Activated T-helper 1 cell treated with anti-CD3 and anti-CD28 coated beads, Interleukin-12 subunit alpha, Interleukin-12 subunit beta, Interleukin-2, Interleukin-4 antibody, amounts not matched to agents 30 ng/mL and 10 ng/mL and 1 ng/mL, durations not matched to agents 14 hours and 24 hours and 36 hours (primary cell): Measurements from ENCODE around the gene MAP2K7. TPM values are rescaled to one million over a fixed set of nuclear protein-coding genes. Genes with fewer than 3 reads are reported as not detected.
A peak's percentile ranks its signal among the peaks of the same experiment; 100 is the strongest.
"Not testable (repeated sequence)": the region's sequence is repeated elsewhere in the genome, so short reads cannot be mapped to it uniquely, and the experiment has no call there.

ENCODE experiments used
- DNase-seq: peaks from one replicate; pipeline ENCODE4 v3.0.0; 2021; ENCODE audit warnings: low spot score
- H3K27ac Mint-ChIP-seq: one replicate; pipeline ENCODE4 v1.8.0; 2021; ENCODE audit warnings: mild to moderate bottlenecking, mixed read lengths
- H3K27me3 Mint-ChIP-seq: one replicate; pipeline ENCODE4 v1.8.0; 2022; ENCODE audit warnings: mild to moderate bottlenecking, moderate library complexity, mixed read lengths; ENCODE audit not compliant: insufficient read depth
- H3K36me3 Mint-ChIP-seq: one replicate; pipeline ENCODE4 v1.8.0; 2021; ENCODE audit warnings: low read depth, mixed read lengths
- H3K4me1 Mint-ChIP-seq: one replicate; pipeline ENCODE4 v1.8.0; 2021; ENCODE audit warnings: low read depth, mixed read lengths
- H3K4me3 Mint-ChIP-seq: one replicate; pipeline ENCODE4 v1.8.0; 2021; ENCODE audit warnings: mild to moderate bottlenecking, moderate library complexity, mixed read lengths
- H3K9me3 Mint-ChIP-seq: one replicate; pipeline ENCODE4 v1.8.0; 2021; ENCODE audit warnings: mixed read lengths
- intact Hi-C: fragments of 100-400 bp; cut with micrococcal nuclease; formaldehyde crosslinking; loops from one replicate; pipeline ENCODE4 v1.15.1; 2024
- total RNA-seq: library from RNA; stranded (reverse); gene quantifications from 2 replicates; pipeline ENCODE4 v1.2.3, GENCODE V29; 2022

Gene MAP2K7
- total RNA-seq = 47.6 and 51.9 TPM in 2 replicates

GRCh38 chr19:7903244-7904073 lies at the start of gene MAP2K7:
MAP2K7 (plus strand) TSS chr19:7903877; CDS start chr19:7903945, 68 bp downstream.
- intact Hi-C loops = loop anchor here (1.0 kb wide), 5 partner anchors 17 to 223 kb away; partner anchors contain the start of genes SNAPC2, TIMM44 and TRAPPC5
- Mint-ChIP-seq H3K4me1 (peaks cover 29% of the 10 kb centered on the region), H3K27me3 (peaks cover 2% of the 10 kb centered on the region), H3K4me3 (peak within 1 kb of the TSS; percentile 90), H3K27ac (peak within 1 kb of the TSS; percentile 94), H3K9me3 (no peaks in the 10 kb centered on the region), H3K36me3 (peaks cover 9% of the 10 kb centered on the region)
- peak; percentile 100 for DNase-seq

- Mint-ChIP-seq H3K9me3 (no peaks in the 10 kb centered on the region), H3K27ac (no peak overlapping the region), H3K4me3 (no peak overlapping the region), H3K4me1 (no peaks in the 10 kb centered on the region), H3K27me3 (no peaks in the 10 kb centered on the region), H3K36me3 (no peaks in the 10 kb centered on the region)
- DNase-seq = no peak
- intact Hi-C loops = no loop called here
These were observed 48.1 kb upstream of the MAP2K7 start for GRCh38 chr19:7855426-7856108.

- intact Hi-C loops = no loop called here
- H3K36me3 Mint-ChIP-seq = no peaks in the 10 kb centered on the region
- no peak overlapping the region for H3K27ac Mint-ChIP-seq
- H3K9me3 Mint-ChIP-seq = no peaks in the 10 kb centered on the region
- H3K4me3 Mint-ChIP-seq = no peak overlapping the region
- H3K27me3 Mint-ChIP-seq = peaks cover 3% of the 10 kb centered on the region
- DNase-seq = no peak
- H3K4me1 Mint-ChIP-seq = no peaks in the 10 kb centered on the region
These were observed 47.5 kb upstream of the MAP2K7 start for GRCh38 chr19:7856109-7856591.

GRCh38 chr19:7856679-7857663 lies 46.7 kb upstream of the MAP2K7 start:
- no peak overlapping the region for H3K4me3 Mint-ChIP-seq
- no peak overlapping the region for H3K27ac Mint-ChIP-seq
- H3K27me3 Mint-ChIP-seq = peaks cover 3% of the 10 kb centered on the region
- DNase-seq = no peak
- H3K36me3 Mint-ChIP-seq = no peaks in the 10 kb centered on the region
- H3K9me3 Mint-ChIP-seq = no peaks in the 10 kb centered on the region
- H3K4me1 Mint-ChIP-seq = no peaks in the 10 kb centered on the region
- intact Hi-C loops = no loop called here

- Mint-ChIP-seq H3K9me3 (no peaks in the 10 kb centered on the region), H3K27ac (no peak overlapping the region), H3K27me3 (peaks cover 5% of the 10 kb centered on the region), H3K4me3 (no peak overlapping the region), H3K4me1 (no peaks in the 10 kb centered on the region), H3K36me3 (no peaks in the 10 kb centered on the region)
- intact Hi-C loops = no loop called here
- no peak for DNase-seq
These were observed 46.0 kb upstream of the MAP2K7 start for GRCh38 chr19:7857727-7858108.

- no peak for DNase-seq
These were observed 45.4 kb upstream of the MAP2K7 start for GRCh38 chr19:7858109-7858770.

GRCh38 chr19:7859087-7859486 lies 44.6 kb upstream of the MAP2K7 start:
- H3K36me3 Mint-ChIP-seq, H3K9me3 Mint-ChIP-seq, intact Hi-C loops, DNase-seq, H3K27ac Mint-ChIP-seq, H3K27me3 Mint-ChIP-seq, H3K4me1 Mint-ChIP-seq, H3K4me3 Mint-ChIP-seq: not testable (repeated sequence)

More at GRCh38 chr19:7858109-7858770, 45.4 kb upstream of the MAP2K7 start:
- H3K4me1 Mint-ChIP-seq = no peaks in the 10 kb centered on the region
- intact Hi-C loops = no loop called here
- no peaks in the 10 kb centered on the region for H3K36me3 Mint-ChIP-seq
- no peak overlapping the region for H3K27ac Mint-ChIP-seq
- H3K4me3 Mint-ChIP-seq = no peak overlapping the region
- no peaks in the 10 kb centered on the region for H3K9me3 Mint-ChIP-seq
- H3K27me3 Mint-ChIP-seq = peaks cover 5% of the 10 kb centered on the region

- DNase-seq = no peak
- Mint-ChIP-seq H3K27me3 (peaks cover 18% of the 10 kb centered on the region), H3K9me3 (no peaks in the 10 kb centered on the region), H3K4me3 (no peak overlapping the region), H3K27ac (no peak overlapping the region), H3K4me1 (peaks cover 2% of the 10 kb centered on the region), H3K36me3 (no peaks in the 10 kb centered on the region)
- intact Hi-C loops = no loop called here
These were observed 43.6 kb upstream of the MAP2K7 start for GRCh38 chr19:7859831-7860713.

GRCh38 chr19:7860714-7861618 lies 42.7 kb upstream of the MAP2K7 start:
- Mint-ChIP-seq H3K27ac (no peak overlapping the region), H3K27me3 (peaks cover 20% of the 10 kb centered on the region), H3K4me3 (no peak overlapping the region), H3K9me3 (no peaks in the 10 kb centered on the region), H3K4me1 (peaks cover 7% of the 10 kb centered on the region), H3K36me3 (no peaks in the 10 kb centered on the region)
- no peak for DNase-seq
- intact Hi-C loops = no loop called here

GRCh38 chr19:7861619-7862412 lies 41.9 kb upstream of the MAP2K7 start:
- H3K4me3 Mint-ChIP-seq = peak overlapping the region; percentile 33
- H3K27me3 Mint-ChIP-seq = peaks cover 20% of the 10 kb centered on the region

More at GRCh38 chr19:7861619-7862412, 41.9 kb upstream of the MAP2K7 start:
- DNase-seq = no peak
- Mint-ChIP-seq H3K9me3 (no peaks in the 10 kb centered on the region), H3K27ac (no peak overlapping the region), H3K36me3 (no peaks in the 10 kb centered on the region), H3K4me1 (peaks cover 7% of the 10 kb centered on the region)
- intact Hi-C loops = loop anchor here (1.0 kb wide), 2 partner anchors 8 to 33 kb away; no protein-coding TSS in a partner anchor
